Activated naive CD4-positive, alpha-beta T cell treated with anti-CD3 and anti-CD28 coated beads, Interleukin-2, amount 10 ng/mL, durations not matched to agents 7 days and 5 days (primary cell): Measurements from ENCODE around the gene ANXA6.

Experiments used
- CTCF ChIA-PET: fragments of 350-600 bp; sonication (Branson Sonifier 250); formaldehyde crosslinking; loops from one replicate; lab custom pipeline; 2021; ENCODE audit warnings: antibody characterized with exemption; lab: Charles Lee
- DNase-seq: peaks from one replicate; pipeline ENCODE4 v3.0.0-alpha.2; 2020
- H3K27ac Mint-ChIP-seq: one replicate; pipeline ENCODE4 v1.8.0; 2021; ENCODE audit warnings: mild to moderate bottlenecking, moderate library complexity, mixed read lengths
- H3K27me3 Mint-ChIP-seq: one replicate; pipeline ENCODE4 v1.8.0; 2021; ENCODE audit warnings: mild to moderate bottlenecking, mixed read lengths
- H3K36me3 Mint-ChIP-seq: one replicate; pipeline ENCODE4 v1.8.0; 2021; ENCODE audit warnings: mixed read lengths
- H3K4me1 Mint-ChIP-seq: one replicate; pipeline ENCODE4 v1.8.0; 2021; ENCODE audit warnings: mixed read lengths
- H3K4me3 Mint-ChIP-seq: one replicate; pipeline ENCODE4 v1.8.0; 2021; ENCODE audit warnings: mild to moderate bottlenecking, moderate library complexity, mixed read lengths
- H3K9me3 Mint-ChIP-seq: one replicate; pipeline ENCODE4 v1.8.0; 2021; ENCODE audit warnings: mixed read lengths

ANXA6 gene

GRCh38 chr5:151126199-151126645 lies 31.4 kb downstream of the ANXA6 start:
- Mint-ChIP-seq H3K4me3 (no peak overlapping the region), H3K4me1 (peaks cover 42% of the 10 kb centered on the region), H3K27me3 (no peaks in the 10 kb centered on the region), H3K36me3 (peaks cover 79% of the 10 kb centered on the region), H3K9me3 (no peaks in the 10 kb centered on the region), H3K27ac (peak overlapping the region; percentile 84)
- peak; percentile 71 for DNase-seq
- CTCF ChIA-PET = interaction anchor here (0.7 to 14.4 kb wide), 42 partner anchors 8 to 526 kb away, joined by 3 to 366 read pairs (median 4); partner anchors contain the start of genes ANXA6, GM2A and TNIP1

- Mint-ChIP-seq H3K36me3 (peaks cover 79% of the 10 kb centered on the region), H3K4me1 (peaks cover 38% of the 10 kb centered on the region), H3K27me3 (no peaks in the 10 kb centered on the region), H3K27ac (peak overlapping the region; percentile 84), H3K9me3 (no peaks in the 10 kb centered on the region), H3K4me3 (peak overlapping the region; percentile 8)
- peak; percentile 47 for DNase-seq
- CTCF ChIA-PET = interaction anchor here (0.7 to 14.4 kb wide), 36 partner anchors 8 to 191 kb away, joined by 3 to 366 read pairs (median 6); partner anchors contain the start of genes ANXA6, GM2A and TNIP1
Measured at GRCh38 chr5:151125421-151125820, 32.2 kb downstream of the ANXA6 start.

GRCh38 chr5:151123897-151124751 lies 33.5 kb downstream of the ANXA6 start:
- DNase-seq = no peak
- H3K27me3 Mint-ChIP-seq = no peaks in the 10 kb centered on the region
- CTCF ChIA-PET = interaction anchor here (0.7 to 14.4 kb wide), 5 partner anchors 9 to 72 kb away, joined by 3 to 366 read pairs (median 6); no protein-coding TSS in a partner anchor
- peak overlapping the region; percentile 19 for H3K27ac Mint-ChIP-seq
- H3K36me3 Mint-ChIP-seq = peaks cover 81% of the 10 kb centered on the region
- H3K4me3 Mint-ChIP-seq = no peak overlapping the region
- peaks cover 37% of the 10 kb centered on the region for H3K4me1 Mint-ChIP-seq
- H3K9me3 Mint-ChIP-seq = no peaks in the 10 kb centered on the region

GRCh38 chr5:151122828-151123227 lies 34.8 kb downstream of the ANXA6 start:
- CTCF ChIA-PET = interaction anchor here (4.6 to 14.4 kb wide), 3 partner anchors 8 to 72 kb away, joined by 42 to 366 read pairs (median 264); no protein-coding TSS in a partner anchor
- no peak overlapping the region for H3K4me3 Mint-ChIP-seq
- no peak overlapping the region for H3K27ac Mint-ChIP-seq
- H3K4me1 Mint-ChIP-seq = peaks cover 32% of the 10 kb centered on the region
- DNase-seq = no peak
- no peaks in the 10 kb centered on the region for H3K27me3 Mint-ChIP-seq
- H3K9me3 Mint-ChIP-seq = no peaks in the 10 kb centered on the region
- H3K36me3 Mint-ChIP-seq = peaks cover 76% of the 10 kb centered on the region

- Mint-ChIP-seq H3K4me3 (no peak overlapping the region), H3K4me1 (peaks cover 22% of the 10 kb centered on the region), H3K36me3 (peaks cover 78% of the 10 kb centered on the region), H3K27me3 (no peaks in the 10 kb centered on the region), H3K9me3 (no peaks in the 10 kb centered on the region), H3K27ac (no peak overlapping the region)
- CTCF ChIA-PET = interaction anchor here (1.2 to 14.4 kb wide), 3 partner anchors 26 to 71 kb away, joined by 3 to 366 read pairs (median 264); no protein-coding TSS in a partner anchor
- DNase-seq = no peak
Measured at GRCh38 chr5:151121665-151122064, 35.9 kb downstream of the ANXA6 start.

- Mint-ChIP-seq H3K36me3 (peaks cover 76% of the 10 kb centered on the region), H3K27me3 (no peaks in the 10 kb centered on the region), H3K4me1 (peaks cover 17% of the 10 kb centered on the region), H3K9me3 (no peaks in the 10 kb centered on the region), H3K4me3 (no peak overlapping the region), H3K27ac (peak overlapping the region; percentile 28)
- DNase-seq = no peak
- CTCF ChIA-PET = interaction anchor here (1.2 to 14.4 kb wide), 3 partner anchors 27 to 70 kb away, joined by 3 to 366 read pairs (median 264); no protein-coding TSS in a partner anchor
Measured at GRCh38 chr5:151121095-151121494, 36.5 kb downstream of the ANXA6 start.

- Mint-ChIP-seq H3K9me3 (no peaks in the 10 kb centered on the region), H3K4me3 (no peak overlapping the region), H3K4me1 (peaks cover 1% of the 10 kb centered on the region), H3K36me3 (peaks cover 69% of the 10 kb centered on the region), H3K27ac (no peak overlapping the region), H3K27me3 (no peaks in the 10 kb centered on the region)
- no peak for DNase-seq
- CTCF ChIA-PET = interaction anchor here (1.1 to 11.0 kb wide), 3 partner anchors 30 to 68 kb away, joined by 3 to 264 read pairs (median 125); no protein-coding TSS in a partner anchor
Measured at GRCh38 chr5:151118913-151119575, 38.5 kb downstream of the ANXA6 start.

GRCh38 chr5:151115272-151115905 lies 42.2 kb downstream of the ANXA6 start:
- peak; percentile 80 for DNase-seq
- Mint-ChIP-seq H3K27ac (peak overlapping the region; percentile 38), H3K4me3 (no peak overlapping the region), H3K27me3 (no peaks in the 10 kb centered on the region), H3K4me1 (no peaks in the 10 kb centered on the region), H3K9me3 (no peaks in the 10 kb centered on the region), H3K36me3 (peaks cover 55% of the 10 kb centered on the region)
- CTCF ChIA-PET = interaction anchor here (0.6 to 11.0 kb wide), 46 partner anchors 9 to 659 kb away, joined by 3 to 264 read pairs (median 5); partner anchors contain the start of genes ANXA6, IRGM and TNIP1

GRCh38 chr5:151113651-151114050 lies 43.9 kb downstream of the ANXA6 start:
- Mint-ChIP-seq H3K4me3 (no peak overlapping the region), H3K27me3 (no peaks in the 10 kb centered on the region), H3K27ac (no peak overlapping the region), H3K9me3 (no peaks in the 10 kb centered on the region), H3K4me1 (no peaks in the 10 kb centered on the region), H3K36me3 (peaks cover 54% of the 10 kb centered on the region)
- no peak for DNase-seq
- CTCF ChIA-PET = interaction anchor here (1.2 to 11.0 kb wide), 8 partner anchors 12 to 657 kb away, joined by 3 to 264 read pairs (median 34); partner anchors contain the start of genes CCDC69 and TNIP1

- no peaks in the 10 kb centered on the region for H3K4me1 Mint-ChIP-seq
- no peaks in the 10 kb centered on the region for H3K9me3 Mint-ChIP-seq
- H3K4me3 Mint-ChIP-seq = no peak overlapping the region
- peaks cover 61% of the 10 kb centered on the region for H3K36me3 Mint-ChIP-seq
- no peak for DNase-seq
- CTCF ChIA-PET = interaction anchor here (1.0 to 10.1 kb wide), 2 partner anchors 15 to 54 kb away, joined by 3 to 125 read pairs; no protein-coding TSS in a partner anchor
- H3K27ac Mint-ChIP-seq = no peak overlapping the region
- no peaks in the 10 kb centered on the region for H3K27me3 Mint-ChIP-seq
Measured at GRCh38 chr5:151110992-151111391, 46.6 kb downstream of the ANXA6 start.

GRCh38 chr5:151110122-151110681 lies 47.4 kb downstream of the ANXA6 start:
- Mint-ChIP-seq H3K9me3 (no peaks in the 10 kb centered on the region), H3K27ac (no peak overlapping the region), H3K4me3 (no peak overlapping the region), H3K36me3 (peaks cover 65% of the 10 kb centered on the region), H3K4me1 (no peaks in the 10 kb centered on the region), H3K27me3 (no peaks in the 10 kb centered on the region)
- CTCF ChIA-PET = interaction anchor here (2.4 to 10.1 kb wide), 2 partner anchors 55 to 62 kb away, joined by 13 to 125 read pairs; no protein-coding TSS in a partner anchor
- DNase-seq = no peak

GRCh38 chr5:151108566-151108965 lies 49.0 kb downstream of the ANXA6 start:
- CTCF ChIA-PET = interaction anchor here (1.5 to 2.4 kb wide), 2 partner anchors 17 to 60 kb away, joined by 4 to 13 read pairs; no protein-coding TSS in a partner anchor
- H3K4me3 Mint-ChIP-seq = no peak overlapping the region
- no peak for DNase-seq
- no peaks in the 10 kb centered on the region for H3K9me3 Mint-ChIP-seq
- no peaks in the 10 kb centered on the region for H3K27me3 Mint-ChIP-seq
- H3K36me3 Mint-ChIP-seq = peaks cover 66% of the 10 kb centered on the region
- H3K27ac Mint-ChIP-seq = no peak overlapping the region
- H3K4me1 Mint-ChIP-seq = no peaks in the 10 kb centered on the region
